GM21367 (cell line): ENCODE results near the gene FAM9C.
A peak's percentile ranks its signal among the peaks of the same experiment; 100 is the strongest.
"Not testable (repeated sequence)": the region's sequence is repeated elsewhere in the genome, so short reads cannot be mapped to it uniquely, and the experiment has no call there.

ENCODE experiments used
- ATAC-seq: cut with Tn5 transposase; IDR thresholded peaks from one replicate; pipeline ENCODE4 v1.9.1; 2021; ENCODE audit not compliant: unreplicated experiment

Gene FAM9C

DNA sequence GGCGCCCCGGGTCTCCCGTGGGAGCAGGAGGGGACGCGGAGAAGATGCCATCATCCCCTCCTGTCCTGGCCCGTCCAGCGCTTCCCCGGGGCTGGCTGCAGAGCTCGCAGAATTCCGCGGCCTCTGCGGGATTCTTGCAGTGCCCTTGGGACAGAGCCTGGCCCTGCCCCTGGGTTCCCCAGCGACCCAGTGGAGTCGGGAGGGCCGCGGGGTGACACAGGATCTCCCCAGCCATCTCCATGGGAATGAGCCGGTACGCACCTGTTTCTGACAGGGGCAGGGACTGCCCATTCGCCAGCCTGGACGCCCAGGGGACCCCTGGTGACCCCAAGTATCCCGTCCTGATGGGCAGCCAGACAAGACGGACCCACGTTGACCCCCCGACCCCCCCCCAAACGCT lies 482 bp downstream of the FAM9C start:
- no peak for ATAC-seq

DNA sequence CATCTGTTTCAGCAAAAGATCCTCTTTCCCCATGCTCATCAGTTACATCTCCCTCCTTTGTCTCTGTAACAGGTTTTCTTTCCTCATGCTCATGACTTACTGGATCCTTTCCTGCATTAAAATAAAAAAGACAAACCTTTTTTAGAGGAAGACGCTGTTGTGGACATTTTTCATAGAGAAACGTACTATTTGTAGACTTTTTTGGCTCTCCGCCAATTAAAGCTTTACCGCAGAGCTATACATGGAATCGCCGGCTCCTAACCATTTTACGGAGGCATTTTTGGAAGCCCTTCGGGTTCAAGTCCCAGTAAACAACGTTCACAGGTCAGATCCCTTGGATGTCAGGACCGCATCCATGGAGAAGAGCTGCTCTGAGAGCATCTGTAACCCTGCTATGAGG lies 1.3 kb downstream of the FAM9C start:
- ATAC-seq: no peak

DNA sequence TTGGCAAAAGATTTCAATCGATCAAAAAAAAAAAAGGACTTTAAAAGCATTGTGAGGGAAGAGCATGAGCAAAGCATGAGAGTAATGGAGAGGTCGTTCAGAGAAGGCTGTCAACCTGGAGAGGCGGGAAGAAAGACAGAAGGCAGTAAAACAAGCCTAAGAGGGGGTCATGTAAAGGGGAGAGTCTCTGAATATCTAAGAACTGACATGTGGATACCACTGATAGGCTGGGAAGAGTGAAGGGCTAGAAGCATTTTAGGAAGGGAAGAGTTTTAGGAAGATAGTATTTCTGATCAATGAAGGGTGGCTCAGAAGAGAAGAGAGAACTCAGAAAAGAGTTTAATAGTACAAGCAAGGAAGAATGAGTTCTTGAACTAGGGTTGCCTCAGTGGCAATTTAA lies 7.5 kb downstream of the FAM9C start:
- no peak for ATAC-seq

DNA sequence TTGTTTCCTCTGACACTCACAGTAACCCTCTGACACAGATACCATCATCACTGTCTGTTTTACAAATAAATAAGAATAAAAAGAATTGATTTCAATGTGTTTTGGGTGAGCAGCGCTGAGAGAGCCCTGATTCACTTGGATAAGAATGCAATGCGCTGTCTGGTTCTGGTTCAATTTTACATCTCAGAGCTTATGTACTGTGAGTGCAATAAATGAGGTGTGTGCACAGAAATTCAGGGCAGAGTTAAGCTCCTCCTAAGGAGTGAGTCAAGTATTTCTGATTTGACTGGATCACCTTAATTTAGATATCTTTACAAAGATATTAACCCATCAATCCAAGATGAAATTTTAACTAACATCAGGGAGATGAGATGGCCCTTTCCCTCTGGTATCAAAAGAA lies 11.2 kb downstream of the FAM9C start:
- ATAC-seq: no peak

DNA sequence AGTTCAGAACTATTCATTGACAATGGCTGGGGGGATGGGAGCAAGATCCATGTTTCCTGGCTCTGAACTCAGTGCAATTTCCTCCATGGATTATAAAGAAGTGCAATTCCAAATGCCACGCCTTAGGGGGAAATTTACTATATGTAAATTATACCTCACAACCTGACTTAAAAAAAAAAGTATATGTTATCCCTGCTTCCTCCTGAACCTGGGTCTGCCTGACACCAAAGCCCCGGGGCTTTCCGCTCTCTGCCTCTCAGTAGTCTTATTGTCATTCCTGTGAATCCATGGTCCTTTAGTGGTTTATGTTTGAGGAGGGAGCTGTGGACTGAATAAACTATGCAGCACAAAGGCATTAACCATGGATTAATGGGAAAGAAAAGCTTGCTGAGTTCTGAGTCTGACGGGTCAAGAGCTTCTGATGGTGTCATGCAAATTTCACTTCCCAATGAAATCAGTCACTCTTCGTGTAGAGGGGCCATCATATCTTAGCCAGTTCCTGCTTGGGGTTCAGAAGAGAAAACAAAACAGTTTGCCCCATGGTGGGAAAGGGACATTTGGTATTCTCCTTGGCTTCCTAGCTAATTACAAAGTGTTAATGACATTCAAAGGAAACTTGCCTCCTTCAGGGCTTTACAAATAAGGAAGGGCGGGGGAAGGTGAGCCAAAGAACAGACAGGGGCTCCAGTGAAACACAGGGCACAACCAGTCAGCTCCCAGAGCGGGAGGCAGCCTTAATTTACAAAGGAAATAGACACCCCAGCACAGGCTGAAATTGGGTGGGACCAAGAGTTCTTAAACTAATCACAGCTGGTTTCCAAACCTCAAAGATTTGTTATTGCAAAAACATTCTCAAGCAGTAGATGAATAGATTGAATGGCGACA lies 14.3 kb downstream of the FAM9C start:
- ATAC-seq: no peak

- no peak for ATAC-seq
These were observed 14.9 kb downstream of the FAM9C start for GRCh38 chrX:13029637-13029886.

DNA sequence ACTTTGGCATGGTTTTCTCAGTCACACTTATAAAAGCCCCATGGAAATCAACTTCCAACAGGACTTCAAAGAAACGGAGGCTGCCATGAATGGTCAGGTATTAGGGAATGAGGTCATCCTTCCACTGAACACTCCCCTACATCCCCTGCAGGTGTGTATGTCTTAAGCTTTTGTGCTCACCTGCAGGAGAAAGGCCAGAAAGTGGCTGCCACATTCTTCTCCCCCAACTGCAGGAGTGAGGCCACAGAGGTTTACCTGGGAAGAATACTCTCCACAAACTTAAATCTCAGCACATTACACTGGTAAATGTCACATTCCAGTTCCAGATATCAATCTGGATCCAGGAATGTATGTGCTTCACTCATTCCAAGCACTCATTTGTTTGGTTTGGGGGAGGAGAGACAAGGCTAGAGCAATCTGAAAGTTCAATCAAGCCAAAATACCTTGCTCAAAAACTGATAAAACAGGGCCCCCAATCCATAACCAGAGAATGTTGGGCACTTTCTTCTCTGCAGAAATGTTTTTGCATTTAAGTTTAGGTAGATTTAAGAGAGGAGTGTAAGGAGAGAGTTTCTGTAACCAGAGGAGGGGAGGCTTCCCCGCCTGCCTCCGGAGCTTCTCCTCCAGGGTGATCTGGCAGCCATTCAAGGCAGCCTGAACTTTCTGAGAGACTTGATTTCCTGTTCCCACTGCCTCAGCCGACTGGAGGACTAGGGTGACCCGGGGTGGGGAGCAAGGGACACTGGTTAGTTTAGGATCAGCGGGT lies 15.4 kb downstream of the FAM9C start:
- ATAC-seq: no peak

DNA sequence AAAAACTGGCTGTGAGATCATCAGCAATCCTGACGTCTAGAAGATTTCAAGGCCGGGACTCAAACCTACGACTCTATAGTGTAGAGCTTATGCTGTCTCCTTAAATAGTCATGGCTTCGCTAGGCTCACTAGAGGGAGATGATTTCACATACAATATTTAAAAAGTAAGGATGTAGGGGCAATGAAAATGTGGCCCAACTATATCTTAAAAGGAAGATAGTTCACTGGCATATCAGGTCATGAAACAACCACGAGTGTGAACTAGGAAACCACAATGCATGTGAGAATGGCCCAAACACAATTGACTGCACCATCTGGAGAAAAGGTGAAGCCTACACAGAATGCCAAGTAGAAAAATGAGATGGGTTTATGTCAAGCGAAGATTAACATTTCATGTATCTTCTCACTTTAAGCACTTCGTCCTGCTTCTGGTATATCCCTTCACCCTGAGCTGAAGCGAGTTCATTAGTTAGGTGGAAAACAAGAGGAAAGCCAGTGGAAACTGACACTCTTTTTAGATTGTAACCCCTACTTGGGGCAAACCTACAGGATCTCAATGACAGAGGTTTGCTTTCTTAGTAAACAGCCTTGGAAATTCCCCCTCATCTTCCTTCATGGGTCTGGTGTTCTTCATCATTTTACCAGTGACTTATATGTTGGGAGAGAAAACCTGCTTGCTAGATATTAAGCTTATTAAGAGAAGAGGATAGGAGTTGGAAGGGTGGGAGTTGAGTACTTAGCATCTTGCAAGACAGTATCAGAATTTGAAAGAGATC lies 17.4 kb downstream of the FAM9C start:
- ATAC-seq: no peak

- no peak for ATAC-seq
These were observed 19.4 kb downstream of the FAM9C start for GRCh38 chrX:13024986-13025385.

- no peak for ATAC-seq
These were observed 20.4 kb downstream of the FAM9C start for GRCh38 chrX:13023979-13024378.

GRCh38 chrX:13023567-13023966 lies 20.9 kb downstream of the FAM9C start:
- ATAC-seq: no peak

DNA sequence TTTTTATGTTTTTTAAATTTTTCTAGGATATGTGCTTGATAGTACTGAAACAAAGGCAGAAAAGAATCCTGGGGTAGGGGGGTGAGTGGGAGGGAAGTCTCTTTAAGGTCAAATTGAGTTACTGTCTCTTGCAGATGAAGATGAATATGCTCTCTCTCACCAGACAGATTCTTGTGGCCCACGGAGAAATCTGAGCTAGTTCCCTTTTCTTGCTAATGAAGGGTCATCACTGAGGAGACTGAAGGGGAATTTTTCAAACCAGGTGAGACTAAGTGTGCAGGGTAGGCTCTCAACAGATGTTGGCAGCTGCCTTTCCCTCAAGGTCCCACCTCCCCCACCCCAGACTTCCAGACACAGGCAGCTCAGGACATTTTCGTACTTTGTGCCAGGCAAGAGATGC lies 21.5 kb downstream of the FAM9C start:
- no peak for ATAC-seq

- ATAC-seq: not testable (repeated sequence)
These were observed 27.7 kb downstream of the FAM9C start for GRCh38 chrX:13016731-13017130.

GRCh38 chrX:13015536-13016236 lies 28.7 kb downstream of the FAM9C start:
- no peak for ATAC-seq

DNA sequence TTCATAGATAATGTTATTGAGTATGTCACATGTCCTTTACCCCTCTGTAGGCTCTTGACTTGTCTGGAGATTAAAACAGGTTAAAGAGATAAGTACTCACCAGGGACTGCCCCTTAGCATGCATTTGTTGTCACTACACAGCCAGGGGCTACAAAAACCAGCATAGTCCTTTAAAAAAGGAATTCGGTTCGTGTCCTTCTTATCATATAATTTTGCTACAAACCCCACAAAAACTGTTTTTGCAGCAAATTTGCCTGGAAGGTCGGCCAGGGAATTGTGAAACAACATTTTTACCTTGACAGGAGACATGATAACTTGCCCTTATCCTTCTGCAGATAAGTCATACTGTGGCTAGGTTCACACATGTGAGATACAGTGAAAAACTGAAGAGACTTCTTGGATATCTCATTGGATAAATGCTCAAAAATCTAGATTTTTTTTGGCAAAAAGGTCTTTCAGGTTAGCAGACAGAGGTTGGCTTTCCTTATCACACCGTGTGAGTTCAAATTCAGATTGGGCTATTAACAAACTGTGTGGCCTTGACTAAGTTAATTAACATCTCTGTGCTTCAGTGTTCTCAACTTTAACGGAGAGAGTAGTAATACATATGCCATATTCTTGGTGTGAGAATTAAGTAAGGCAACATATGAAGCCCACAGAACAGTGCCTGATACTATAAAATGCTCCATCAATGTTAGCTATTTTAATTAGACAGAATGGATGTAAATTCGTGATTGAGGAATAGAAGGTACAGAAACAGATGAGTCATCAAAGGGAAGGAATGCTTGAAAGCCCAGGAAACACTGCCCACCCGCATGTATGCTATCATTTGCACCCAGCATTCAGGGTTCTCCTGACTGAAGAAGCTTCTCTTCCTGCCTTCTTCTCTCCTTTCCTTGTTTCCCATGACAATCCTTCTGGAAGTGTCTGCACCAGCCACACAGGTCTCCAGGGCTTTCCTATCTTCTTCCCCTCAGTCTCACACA lies 30.0 kb downstream of the FAM9C start:
- ATAC-seq: peak; percentile 16

DNA sequence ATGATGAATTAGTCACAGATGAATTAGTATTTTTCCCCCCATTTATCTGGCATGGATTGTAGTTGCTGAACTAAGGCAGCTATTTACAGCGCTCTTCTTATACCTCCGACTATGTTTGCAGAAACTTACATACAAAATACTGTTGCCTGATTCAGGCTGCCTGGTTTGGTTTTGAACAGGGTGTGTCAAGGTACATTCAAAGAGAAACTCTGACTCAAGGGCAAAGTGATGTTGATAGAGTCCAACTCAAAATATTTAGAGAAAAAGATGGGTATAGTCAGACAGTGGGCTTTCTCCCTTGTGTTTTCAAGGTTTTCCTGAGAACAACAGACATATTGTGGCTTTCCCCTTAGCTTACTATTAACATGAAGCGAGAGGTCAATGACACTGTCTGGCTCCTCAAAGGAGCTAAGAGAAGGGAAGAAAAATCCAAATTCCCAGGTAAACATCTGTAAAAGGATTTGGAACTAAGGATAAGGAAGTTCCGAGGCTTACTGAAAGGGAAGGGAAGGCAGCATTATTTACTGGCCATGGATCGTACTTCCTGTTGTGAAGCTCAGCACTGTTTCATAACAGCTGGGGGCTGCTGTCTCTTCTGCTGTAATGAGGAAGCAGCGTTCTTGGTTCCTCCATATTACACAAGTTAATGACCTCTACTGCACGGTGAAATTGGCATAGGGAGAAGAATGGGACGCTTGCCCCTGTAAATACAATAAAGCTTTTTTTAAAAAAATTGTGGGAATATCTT lies 30.9 kb downstream of the FAM9C start:
- ATAC-seq: peak; percentile 72

- ATAC-seq: no peak
These were observed 33.9 kb downstream of the FAM9C start for GRCh38 chrX:13010546-13010945.

GRCh38 chrX:13009844-13010243 lies 34.6 kb downstream of the FAM9C start:
- no peak for ATAC-seq

DNA sequence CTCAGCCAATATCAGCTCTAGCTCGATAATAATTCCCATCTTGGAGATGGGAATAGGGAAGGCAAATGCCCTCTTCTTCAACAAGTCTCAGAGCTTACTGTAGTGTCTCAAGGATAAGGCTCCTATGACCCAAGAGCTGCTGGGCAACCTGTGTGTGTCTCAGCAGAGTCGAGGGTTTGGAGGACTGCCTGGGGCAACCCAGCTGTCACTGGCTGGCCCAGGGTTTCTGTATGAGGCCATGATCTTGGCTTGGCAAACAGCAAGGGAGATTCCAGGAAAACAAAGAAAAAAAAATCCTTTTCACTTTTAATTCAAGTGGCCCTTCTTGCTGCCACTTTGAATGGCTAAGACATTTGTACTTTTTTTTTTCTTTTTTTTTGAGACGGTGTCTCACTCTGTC lies 35.1 kb downstream of the FAM9C start:
- ATAC-seq: no peak
